CD14-positive monocyte (primary cell): ENCODE data around the gene PACSIN2. TPM values are rescaled to one million over a fixed set of nuclear protein-coding genes. Genes with fewer than 3 reads are reported as not detected.
A peak's percentile ranks its signal among the peaks of the same experiment; 100 is the strongest.

Experiments
- DNase-seq, 3 donors: peaks; one replicate each; pipeline ENCODE4 v3.0.0-alpha.2; 2011 to 2022
- H2AFZ ChIP-seq: 2 replicates; pipeline ENCODE4 v1.6.0; 2012; ENCODE audit warnings: mild to moderate bottlenecking, low read depth, low read length, inconsistent platforms; ENCODE audit not compliant: insufficient read depth, poor library complexity, severe bottlenecking
- H3K27ac ChIP-seq, 2 donors: 1 replicate in 1 of 2; 2 replicates in 1 of 2; pipeline ENCODE4 v1.5.1; 2012 to 2013; ENCODE audit warnings: low read length in 2 of 2, control low read depth in 1 of 2, inconsistent platforms in 1 of 2, low read depth in 1 of 2, mild to moderate bottlenecking in 1 of 2
- H3K27me3 ChIP-seq, 2 donors: one replicate each; pipeline versions ENCODE4 v1.6.0 to v1.6.1; 2011 to 2013; ENCODE audit warnings: low read length in 2 of 2; ENCODE audit not compliant: control insufficient read depth in 2 of 2, insufficient read depth in 2 of 2
- H3K36me3 ChIP-seq, 2 donors: replicated peaks in 1 of 2; 1 replicate in 1 of 2; 2 replicates in 1 of 2; pipeline versions ENCODE4 v1.5.1 to v1.6.1; 2012 to 2013; ENCODE audit warnings: low read length in 2 of 2, control low read depth in 1 of 2, inconsistent platforms in 1 of 2, mild to moderate bottlenecking in 1 of 2; ENCODE audit not compliant: insufficient read depth in 2 of 2, control insufficient read depth in 1 of 2
- H3K4me1 ChIP-seq, 2 donors: 1 replicate in 1 of 2; 2 replicates in 1 of 2; pipeline versions ENCODE4 v1.5.1 to v1.6.1; 2012 to 2013; ENCODE audit warnings: low read length in 2 of 2, control low read depth in 1 of 2, inconsistent platforms in 1 of 2, mild to moderate bottlenecking in 1 of 2, moderate library complexity in 1 of 2; ENCODE audit not compliant: insufficient read depth in 2 of 2, control insufficient read depth in 1 of 2
- H3K4me2 ChIP-seq: replicated peaks from 2 replicates; pipeline ENCODE3; 2012; ENCODE audit warnings: low read length, moderate library complexity, mild to moderate bottlenecking; ENCODE audit not compliant: poor library complexity, severe bottlenecking; ENCODE audit errors: extremely low read depth
- H3K4me3 ChIP-seq, 3 experiments: fragments of 200-600 bp in 1 of 3; sonication (generic) in 1 of 3; replicated peaks in 1 of 3; 1 replicate in 2 of 3; 2 replicates in 1 of 3; pipeline ENCODE4 v1.5.1; 2011 to 2013; ENCODE audit warnings: low read length in 3 of 3, mild to moderate bottlenecking in 3 of 3, control low read depth in 2 of 3, low read depth in 2 of 3, inconsistent platforms in 1 of 3, moderate library complexity in 1 of 3
- H3K79me2 ChIP-seq: 2 replicates; pipeline ENCODE4 v1.6.0; 2012; ENCODE audit warnings: mild to moderate bottlenecking, control low read depth, inconsistent platforms, low read length, moderate library complexity; ENCODE audit not compliant: insufficient read depth
- H3K9ac ChIP-seq: 2 replicates; pipeline ENCODE4 v1.6.0; 2017; ENCODE audit warnings: low read length, mild to moderate bottlenecking; ENCODE audit not compliant: insufficient read depth, poor library complexity, severe bottlenecking
- H3K9me3 ChIP-seq, 2 donors: replicated peaks in 1 of 2; 1 replicate in 1 of 2; 2 replicates in 1 of 2; pipeline versions ENCODE4 v1.5.1 to v1.6.1; 2012 to 2013; ENCODE audit warnings: low read length in 2 of 2, control low read depth in 1 of 2; ENCODE audit not compliant: control insufficient read depth in 1 of 2, insufficient read depth in 1 of 2
- H4K20me1 ChIP-seq: 2 replicates; pipeline ENCODE4 v1.6.0; 2012; ENCODE audit warnings: mild to moderate bottlenecking, low read length, control low read depth, moderate library complexity; ENCODE audit not compliant: insufficient read depth
- H3K27ac Mint-ChIP-seq, 7 donors: one replicate each; pipeline ENCODE4 v1.8.0; 2020; ENCODE audit warnings: mild to moderate bottlenecking in 7 of 7, mixed read lengths in 7 of 7, moderate library complexity in 6 of 7, inconsistent platforms in 2 of 7
- H3K27me3 Mint-ChIP-seq, 3 donors: one replicate each; pipeline ENCODE4 v1.8.0; 2021 to 2022; ENCODE audit warnings: low read depth in 3 of 3, mild to moderate bottlenecking in 3 of 3, mixed read lengths in 3 of 3, moderate library complexity in 3 of 3, inconsistent platforms in 1 of 3
- H3K36me3 Mint-ChIP-seq, 2 donors: one replicate each; pipeline ENCODE4 v1.8.0; 2020; ENCODE audit warnings: mixed read lengths in 2 of 2, inconsistent platforms in 1 of 2, mild to moderate bottlenecking in 1 of 2
- H3K4me1 Mint-ChIP-seq: one replicate; pipeline ENCODE4 v1.8.0; 2020; ENCODE audit warnings: mild to moderate bottlenecking, mixed read lengths
- H3K4me3 Mint-ChIP-seq, 2 donors: one replicate each; pipeline ENCODE4 v1.8.0; 2020; ENCODE audit warnings: mild to moderate bottlenecking in 2 of 2, mixed read lengths in 2 of 2, moderate library complexity in 1 of 2
- H3K9me3 Mint-ChIP-seq, 7 donors: one replicate each; pipeline ENCODE4 v1.8.0; 2020 to 2022; ENCODE audit warnings: mixed read lengths in 7 of 7, mild to moderate bottlenecking in 6 of 7, moderate library complexity in 6 of 7, inconsistent platforms in 2 of 7
- WGBS: methylation state at CpG from one replicate; pipeline ENCODE4 v1.1.5; 2013; ENCODE audit warnings: missing lambda C conversion rate; ENCODE audit not compliant: insufficient coverage; 5-methylcytosine and 5-hydroxymethylcytosine counted together
- intact Hi-C, 2 donors: fragments of 100-400 bp; cut with micrococcal nuclease; formaldehyde crosslinking; loops; one replicate each; pipeline versions ENCODE4 v1.15.0 to v1.15.1; 2023
- polyA plus RNA-seq, 3 donors: library from polyadenylated mRNA; depleted of rRNA in 1 of 3; unstranded in 2 of 3; stranded (reverse) in 1 of 3; fragments of 300-500 nt in 2 of 3; fragments of >200 nt in 1 of 3; fragmentation: Illumina TruSeq in 2 of 3; gene quantifications; 1 replicate in 2 of 3; 2 replicates in 1 of 3; pipeline ENCODE4 v1.2.3, GENCODE V29; 2012 to 2021
- TF ChIP-seq, protein P1 (sequence below): fragments of 200-600 bp; IDR thresholded peaks from one replicate; pipeline ENCODE4 v1.8.0; 2022; ENCODE audit warnings: antibody characterized with exemption, mild to moderate bottlenecking

The PACSIN2 gene
- polyA plus RNA-seq, 3 donors: 31.2 to 45.7 (median 40.2) TPM

DNA sequence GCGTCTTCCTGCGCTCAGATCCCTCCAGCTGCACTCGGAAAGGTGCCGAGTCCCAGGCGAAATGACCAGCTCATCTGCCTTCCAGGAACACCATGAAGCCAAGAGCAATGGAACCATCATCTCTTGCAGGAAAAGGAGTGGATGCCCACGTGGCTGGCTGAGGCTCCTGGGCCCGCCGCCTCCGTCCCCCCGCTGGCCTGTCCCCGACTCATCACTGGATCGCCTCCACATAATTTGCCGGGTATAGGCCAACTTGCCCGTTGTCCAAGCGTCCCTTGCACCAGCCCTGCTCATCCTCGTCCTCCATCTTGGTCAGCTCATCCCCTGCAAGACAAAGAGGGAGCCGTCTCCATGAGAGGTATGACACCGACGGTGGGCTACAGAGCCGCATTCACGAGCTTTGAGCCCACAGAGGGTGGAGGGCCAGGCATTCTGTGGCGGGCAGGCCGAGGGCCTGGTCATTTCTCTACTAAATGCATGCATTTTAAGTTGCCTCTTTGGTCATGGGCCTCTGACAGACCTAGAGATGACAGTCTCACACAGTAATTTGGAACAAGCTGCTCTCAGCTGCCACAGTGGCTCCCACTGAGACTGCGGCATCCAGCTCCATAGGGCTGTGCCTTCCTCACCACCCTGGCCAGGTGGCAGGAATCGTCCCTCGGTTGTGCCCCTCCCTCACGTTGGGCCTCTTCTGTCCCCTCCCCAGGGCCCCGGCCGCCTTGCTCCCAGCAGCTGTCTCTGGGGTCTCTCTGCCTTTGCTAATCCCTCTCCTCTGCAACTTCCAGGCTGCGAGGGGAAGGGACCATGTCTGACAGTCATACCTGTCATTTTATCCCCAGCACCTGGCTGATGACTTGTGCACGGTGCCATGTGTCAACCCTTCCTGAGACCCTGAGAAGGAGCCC lies 143.6 kb downstream of the PACSIN2 start:
- TF ChIP-seq, protein P1, sequence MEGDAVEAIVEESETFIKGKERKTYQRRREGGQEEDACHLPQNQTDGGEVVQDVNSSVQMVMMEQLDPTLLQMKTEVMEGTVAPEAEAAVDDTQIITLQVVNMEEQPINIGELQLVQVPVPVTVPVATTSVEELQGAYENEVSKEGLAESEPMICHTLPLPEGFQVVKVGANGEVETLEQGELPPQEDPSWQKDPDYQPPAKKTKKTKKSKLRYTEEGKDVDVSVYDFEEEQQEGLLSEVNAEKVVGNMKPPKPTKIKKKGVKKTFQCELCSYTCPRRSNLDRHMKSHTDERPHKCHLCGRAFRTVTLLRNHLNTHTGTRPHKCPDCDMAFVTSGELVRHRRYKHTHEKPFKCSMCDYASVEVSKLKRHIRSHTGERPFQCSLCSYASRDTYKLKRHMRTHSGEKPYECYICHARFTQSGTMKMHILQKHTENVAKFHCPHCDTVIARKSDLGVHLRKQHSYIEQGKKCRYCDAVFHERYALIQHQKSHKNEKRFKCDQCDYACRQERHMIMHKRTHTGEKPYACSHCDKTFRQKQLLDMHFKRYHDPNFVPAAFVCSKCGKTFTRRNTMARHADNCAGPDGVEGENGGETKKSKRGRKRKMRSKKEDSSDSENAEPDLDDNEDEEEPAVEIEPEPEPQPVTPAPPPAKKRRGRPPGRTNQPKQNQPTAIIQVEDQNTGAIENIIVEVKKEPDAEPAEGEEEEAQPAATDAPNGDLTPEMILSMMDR: no peak
- no peak overlapping the region for H3K4me2 ChIP-seq
- no peak overlapping the region for H2AFZ ChIP-seq
- peaks cover 0 to 3% (median 2%) of the 10 kb centered on the region in 3 donors for H3K27me3 Mint-ChIP-seq
- H3K9me3 ChIP-seq: no peaks in the 10 kb centered on the region
- no peak overlapping the region for H3K4me3 Mint-ChIP-seq
- H3K27ac Mint-ChIP-seq: peak overlapping the region in 3 of 7 donors; percentile 32 to 85 (median 33)
- H4K20me1 ChIP-seq: peaks cover 8% of the 10 kb centered on the region
- no peaks in the 10 kb centered on the region for H3K27me3 ChIP-seq
- H3K4me1 ChIP-seq: no peaks in the 10 kb centered on the region
- peaks cover 9% of the 10 kb centered on the region for H3K4me1 Mint-ChIP-seq
- H3K79me2 ChIP-seq: no peaks in the 10 kb centered on the region
- H3K9me3 Mint-ChIP-seq: no peaks in the 10 kb centered on the region
- WGBS: 94% methylated on average over 29 of the region's 31 CpGs
- DNase-seq: no peak
- no peak overlapping the region for H3K27ac ChIP-seq
- peaks cover 64 to 82% of the 10 kb centered on the region in 2 donors for H3K36me3 Mint-ChIP-seq
- H3K4me3 ChIP-seq: no peak overlapping the region
- H3K36me3 ChIP-seq: peaks cover 66 to 76% of the 10 kb centered on the region in 2 donors
- intact Hi-C loops: no loop called here
- no peak overlapping the region for H3K9ac ChIP-seq

DNA sequence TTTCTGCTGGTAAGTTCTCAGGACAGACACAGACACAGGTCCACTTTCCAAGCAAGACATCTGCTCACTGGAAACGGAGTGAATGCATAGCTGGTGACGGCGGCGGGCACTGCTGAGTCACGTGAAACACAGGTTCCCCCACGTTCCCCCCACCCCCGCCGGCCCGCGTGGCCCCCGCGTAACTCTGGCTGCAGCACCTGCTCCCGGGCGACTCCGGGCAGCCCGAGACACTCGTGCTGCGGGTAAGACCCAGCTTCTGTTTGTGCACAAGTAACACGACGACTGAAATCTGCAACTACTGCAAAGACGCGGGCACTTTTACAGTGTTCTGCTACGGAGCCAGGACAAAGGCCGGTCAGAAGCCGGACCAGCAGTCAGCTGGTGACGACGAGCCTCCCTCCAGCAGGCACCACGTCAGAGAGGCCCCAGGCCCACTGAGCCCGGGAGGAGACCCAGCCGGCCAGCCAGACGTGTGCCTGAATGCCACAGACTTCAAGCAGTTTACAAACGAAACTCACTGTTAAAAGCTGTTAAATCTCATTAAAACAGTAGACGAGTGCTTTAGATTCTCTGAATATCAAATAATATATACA lies 145.0 kb downstream of the PACSIN2 start:
- Mint-ChIP-seq H3K4me1 (peaks cover 13% of the 10 kb centered on the region), H3K36me3 (peaks cover 50 to 68% of the 10 kb centered on the region in 2 donors), H3K27ac (peak overlapping the region in 1 of 7 donors; percentile 55), H3K27me3 (peaks cover 0 to 4% (median 3%) of the 10 kb centered on the region in 3 donors), H3K9me3 (no peaks in the 10 kb centered on the region), H3K4me3 (no peak overlapping the region)
- no peaks in the 10 kb centered on the region for H3K27me3 ChIP-seq
- TF ChIP-seq, protein P1: no peak
- H3K9me3 ChIP-seq: no peaks in the 10 kb centered on the region
- intact Hi-C loops: no loop called here
- no peak overlapping the region for H3K4me3 ChIP-seq
- H4K20me1 ChIP-seq: peaks cover 8% of the 10 kb centered on the region
- no peak overlapping the region for H3K9ac ChIP-seq
- WGBS: 87% methylated on average over 30 of the region's 33 CpGs
- H3K4me1 ChIP-seq: peaks cover under 1% of the 10 kb centered on the region in 2 donors
- H3K36me3 ChIP-seq: peaks cover 52 to 62% of the 10 kb centered on the region in 2 donors
- DNase-seq: no peak
- H3K79me2 ChIP-seq: no peaks in the 10 kb centered on the region
- no peak overlapping the region for H2AFZ ChIP-seq
- no peak overlapping the region for H3K4me2 ChIP-seq
- H3K27ac ChIP-seq: peak overlapping the region in 1 of 2 donors; percentile 36
